ENCODE measurements around the gene PCNT.
"Not testable (repeated sequence)": the region's sequence is repeated elsewhere in the genome, so short reads cannot be mapped to it uniquely, and the experiment has no call there.

Gene PCNT

DNA sequence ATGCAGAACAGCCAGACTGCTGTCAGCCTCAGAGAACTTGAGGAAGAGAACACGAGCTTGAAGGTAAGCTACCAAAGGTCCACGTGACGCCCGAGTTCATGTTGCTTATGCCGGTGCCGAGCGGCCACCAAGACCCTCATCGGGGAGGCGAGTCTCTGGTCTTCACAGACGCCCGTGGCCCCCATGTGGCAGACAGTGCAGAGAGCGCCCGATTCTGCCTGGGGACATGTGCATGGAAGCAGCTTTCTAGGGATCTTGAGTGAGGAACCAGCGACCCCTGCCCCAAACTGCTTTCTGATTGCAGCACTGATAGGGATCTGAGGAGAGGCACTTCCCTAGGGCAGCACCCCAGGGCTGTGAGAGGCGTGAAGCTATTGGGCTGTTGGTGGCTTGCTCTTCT, 78.5 kb downstream of the PCNT start:
- no peak overlapping the region for H3K9ac ChIP-seq (ENCODE audit: low read length)
- H3K27ac ChIP-seq (ENCODE audit: low read depth, low read length): no peak overlapping the region
- TF ChIP-seq, protein P1, sequence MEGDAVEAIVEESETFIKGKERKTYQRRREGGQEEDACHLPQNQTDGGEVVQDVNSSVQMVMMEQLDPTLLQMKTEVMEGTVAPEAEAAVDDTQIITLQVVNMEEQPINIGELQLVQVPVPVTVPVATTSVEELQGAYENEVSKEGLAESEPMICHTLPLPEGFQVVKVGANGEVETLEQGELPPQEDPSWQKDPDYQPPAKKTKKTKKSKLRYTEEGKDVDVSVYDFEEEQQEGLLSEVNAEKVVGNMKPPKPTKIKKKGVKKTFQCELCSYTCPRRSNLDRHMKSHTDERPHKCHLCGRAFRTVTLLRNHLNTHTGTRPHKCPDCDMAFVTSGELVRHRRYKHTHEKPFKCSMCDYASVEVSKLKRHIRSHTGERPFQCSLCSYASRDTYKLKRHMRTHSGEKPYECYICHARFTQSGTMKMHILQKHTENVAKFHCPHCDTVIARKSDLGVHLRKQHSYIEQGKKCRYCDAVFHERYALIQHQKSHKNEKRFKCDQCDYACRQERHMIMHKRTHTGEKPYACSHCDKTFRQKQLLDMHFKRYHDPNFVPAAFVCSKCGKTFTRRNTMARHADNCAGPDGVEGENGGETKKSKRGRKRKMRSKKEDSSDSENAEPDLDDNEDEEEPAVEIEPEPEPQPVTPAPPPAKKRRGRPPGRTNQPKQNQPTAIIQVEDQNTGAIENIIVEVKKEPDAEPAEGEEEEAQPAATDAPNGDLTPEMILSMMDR (IDR thresholded peaks at IDR 0.05; ENCODE audit: insufficient read depth, low read length, poor library complexity, severe bottlenecking): no peak
- TF ChIP-seq EZH2phosphoT487 (conservative IDR thresholded peaks at IDR 0.05; ENCODE audit: low read length): no peak
- no peaks in the 10 kb centered on the region for H4K20me1 ChIP-seq (ENCODE audit: low read depth, low read length)
- no peaks in the 10 kb centered on the region for H3K9me3 ChIP-seq (ENCODE audit: insufficient read depth, low read length)
- H3K4me2 ChIP-seq (ENCODE audit: low read depth, low read length, poor library complexity, severe bottlenecking): no peak overlapping the region
- H2AFZ ChIP-seq (ENCODE audit: low read depth, low read length, severe bottlenecking): no peak overlapping the region
- no peaks in the 10 kb centered on the region for H3K27me3 ChIP-seq (ENCODE audit: low read length)
- H3K79me2 ChIP-seq (ENCODE audit: insufficient read depth, low read length): no peaks in the 10 kb centered on the region
- H3K9me2 ChIP-seq (replicated peaks; ENCODE audit: insufficient read depth, low read length): no peaks in the 10 kb centered on the region
- no peaks in the 10 kb centered on the region for H3F3A ChIP-seq (ENCODE audit: insufficient read depth)
- peaks cover 10% of the 10 kb centered on the region; the same call in 1 of the 2 replicates for H3K36me3 ChIP-seq (ENCODE audit: low read length)
- no peak overlapping the region for H3K4me3 ChIP-seq (ENCODE audit: insufficient read depth, low read length, poor library complexity, severe bottlenecking)

- not testable (repeated sequence) for H3K4me2 ChIP-seq (ENCODE audit: low read depth, low read length, poor library complexity, severe bottlenecking); H3K9ac ChIP-seq (ENCODE audit: low read length); H3K4me3 ChIP-seq (ENCODE audit: insufficient read depth, low read length, poor library complexity, severe bottlenecking); H3K9me3 ChIP-seq (ENCODE audit: insufficient read depth, low read length); H3K9me2 ChIP-seq (replicated peaks; ENCODE audit: insufficient read depth, low read length); H3F3A ChIP-seq (ENCODE audit: insufficient read depth); H3K27me3 ChIP-seq (ENCODE audit: low read length); H2AFZ ChIP-seq (ENCODE audit: low read depth, low read length, severe bottlenecking); H4K20me1 ChIP-seq (ENCODE audit: low read depth, low read length); H3K27ac ChIP-seq (ENCODE audit: low read depth, low read length); H3K79me2 ChIP-seq (ENCODE audit: insufficient read depth, low read length)
- peaks cover 18% of the 10 kb centered on the region; the same call in 1 of the 2 replicates for H3K36me3 ChIP-seq (ENCODE audit: low read length)
These were observed 79.4 kb downstream of the PCNT start for GRCh38 chr21:46403234-46403811.

- no peak overlapping the region for H2AFZ ChIP-seq (ENCODE audit: low read depth, low read length, severe bottlenecking)
- peaks cover 18% of the 10 kb centered on the region; the same call in 1 of the 2 replicates for H3K36me3 ChIP-seq (ENCODE audit: low read length)
These were observed 80.3 kb downstream of the PCNT start for GRCh38 chr21:46404306-46404705.

DNA sequence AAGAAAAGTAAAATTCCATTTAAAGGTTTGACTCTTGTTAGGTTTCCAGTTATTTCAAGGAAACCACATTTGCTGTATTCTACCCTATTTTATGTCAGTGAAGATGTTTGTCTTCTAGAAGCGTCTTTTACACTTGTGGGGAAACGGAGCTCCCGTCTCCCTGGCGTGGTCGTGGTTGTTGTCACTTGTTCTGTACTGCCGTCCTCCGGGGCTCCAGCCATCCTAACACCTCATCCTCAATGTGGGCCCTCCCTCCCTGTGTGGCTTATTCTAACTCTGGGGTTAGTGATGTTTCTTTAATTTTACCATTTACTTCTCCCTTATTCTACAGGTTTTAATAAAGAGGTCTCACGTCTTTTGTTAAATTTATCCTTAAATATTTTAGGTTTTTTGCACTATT, 82.0 kb downstream of the PCNT start:
- H3K9me2 ChIP-seq (replicated peaks; ENCODE audit: insufficient read depth, low read length): no peaks in the 10 kb centered on the region
- TF ChIP-seq EZH2phosphoT487 (conservative IDR thresholded peaks at IDR 0.05; ENCODE audit: low read length): no peak
- TF ChIP-seq, protein P1 (IDR thresholded peaks at IDR 0.05; ENCODE audit: insufficient read depth, low read length, poor library complexity, severe bottlenecking): no peak
- H3K27ac ChIP-seq (ENCODE audit: low read depth, low read length): no peak overlapping the region
- H3F3A ChIP-seq (ENCODE audit: insufficient read depth): no peaks in the 10 kb centered on the region
- no peak overlapping the region for H3K9ac ChIP-seq (ENCODE audit: low read length)
- no peak overlapping the region for H2AFZ ChIP-seq (ENCODE audit: low read depth, low read length, severe bottlenecking)
- H3K79me2 ChIP-seq (ENCODE audit: insufficient read depth, low read length): no peaks in the 10 kb centered on the region
- H4K20me1 ChIP-seq (ENCODE audit: low read depth, low read length): no peaks in the 10 kb centered on the region
- peaks cover 18% of the 10 kb centered on the region; the same call in 1 of the 2 replicates for H3K36me3 ChIP-seq (ENCODE audit: low read length)
- no peaks in the 10 kb centered on the region for H3K27me3 ChIP-seq (ENCODE audit: low read length)
- H3K4me3 ChIP-seq (ENCODE audit: insufficient read depth, low read length, poor library complexity, severe bottlenecking): no peak overlapping the region
- no peak overlapping the region for H3K4me2 ChIP-seq (ENCODE audit: low read depth, low read length, poor library complexity, severe bottlenecking)
- H3K9me3 ChIP-seq (ENCODE audit: insufficient read depth, low read length): no peaks in the 10 kb centered on the region

More at GRCh38 chr21:46404306-46404705, 80.3 kb downstream of the PCNT start:
- TF ChIP-seq EZH2phosphoT487 (conservative IDR thresholded peaks at IDR 0.05; ENCODE audit: low read length): no peak
- TF ChIP-seq, protein P1 (IDR thresholded peaks at IDR 0.05; ENCODE audit: insufficient read depth, low read length, poor library complexity, severe bottlenecking): no peak
- Histone ChIP-seq H3K9me2 (replicated peaks; ENCODE audit: insufficient read depth, low read length) (no peaks in the 10 kb centered on the region), H3K4me2 (ENCODE audit: low read depth, low read length, poor library complexity, severe bottlenecking) (no peak overlapping the region), H3K9me3 (ENCODE audit: insufficient read depth, low read length) (no peaks in the 10 kb centered on the region), H3F3A (ENCODE audit: insufficient read depth) (no peaks in the 10 kb centered on the region), H3K9ac (ENCODE audit: low read length) (no peak overlapping the region), H3K27me3 (ENCODE audit: low read length) (no peaks in the 10 kb centered on the region), H3K27ac (ENCODE audit: low read depth, low read length) (no peak overlapping the region), H4K20me1 (ENCODE audit: low read depth, low read length) (no peaks in the 10 kb centered on the region), H3K4me3 (ENCODE audit: insufficient read depth, low read length, poor library complexity, severe bottlenecking) (no peak overlapping the region), H3K79me2 (ENCODE audit: insufficient read depth, low read length) (no peaks in the 10 kb centered on the region)

Data from SU-DHL-6 (cell line).